ENCODE results near the gene CSTF3.
A peak's percentile ranks its signal among the peaks of the same experiment; 100 is the strongest.

The CSTF3 gene

DNA sequence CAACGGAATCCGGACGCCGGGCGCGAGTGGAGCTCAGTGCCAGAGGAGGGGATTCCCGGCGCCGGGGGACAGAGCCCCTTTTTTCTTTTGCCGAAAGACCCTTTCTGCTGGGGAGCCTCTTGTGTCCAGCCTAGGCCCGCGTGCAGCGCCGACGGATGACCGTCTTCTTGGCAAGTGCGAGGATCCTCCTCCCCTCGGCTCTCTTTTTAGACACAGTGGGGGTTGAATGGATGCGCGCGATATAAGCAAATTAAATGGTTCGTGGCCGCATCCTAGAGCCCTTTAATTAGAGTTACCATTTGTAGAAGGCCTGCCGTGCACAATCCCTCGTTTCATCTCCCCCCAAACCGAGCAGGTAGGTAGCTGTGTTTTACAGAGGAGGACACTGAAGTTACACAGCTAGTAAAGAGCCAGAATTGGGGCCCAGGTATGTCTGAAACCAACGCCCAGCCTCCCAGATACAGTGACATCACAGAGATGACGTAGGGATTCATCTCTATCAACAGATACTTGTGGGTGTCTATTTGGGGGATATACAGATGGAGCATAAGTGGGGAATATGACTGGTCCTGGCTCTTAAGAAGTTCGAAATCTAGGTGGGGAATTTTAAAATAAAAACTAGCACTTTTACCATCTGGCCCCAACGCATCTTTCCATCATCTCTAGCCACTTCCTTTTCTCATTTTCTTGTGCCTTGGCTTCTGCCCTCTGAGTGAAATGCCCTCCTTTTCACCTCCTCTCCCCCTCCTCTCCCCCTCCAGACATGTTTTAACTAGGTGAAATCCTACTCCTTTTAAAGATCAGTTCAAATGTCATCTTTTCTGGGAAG, 121.0 kb downstream of the CSTF3 start:
- DNase-seq = peak in 1 of 2 experiments; percentile 34

DNA sequence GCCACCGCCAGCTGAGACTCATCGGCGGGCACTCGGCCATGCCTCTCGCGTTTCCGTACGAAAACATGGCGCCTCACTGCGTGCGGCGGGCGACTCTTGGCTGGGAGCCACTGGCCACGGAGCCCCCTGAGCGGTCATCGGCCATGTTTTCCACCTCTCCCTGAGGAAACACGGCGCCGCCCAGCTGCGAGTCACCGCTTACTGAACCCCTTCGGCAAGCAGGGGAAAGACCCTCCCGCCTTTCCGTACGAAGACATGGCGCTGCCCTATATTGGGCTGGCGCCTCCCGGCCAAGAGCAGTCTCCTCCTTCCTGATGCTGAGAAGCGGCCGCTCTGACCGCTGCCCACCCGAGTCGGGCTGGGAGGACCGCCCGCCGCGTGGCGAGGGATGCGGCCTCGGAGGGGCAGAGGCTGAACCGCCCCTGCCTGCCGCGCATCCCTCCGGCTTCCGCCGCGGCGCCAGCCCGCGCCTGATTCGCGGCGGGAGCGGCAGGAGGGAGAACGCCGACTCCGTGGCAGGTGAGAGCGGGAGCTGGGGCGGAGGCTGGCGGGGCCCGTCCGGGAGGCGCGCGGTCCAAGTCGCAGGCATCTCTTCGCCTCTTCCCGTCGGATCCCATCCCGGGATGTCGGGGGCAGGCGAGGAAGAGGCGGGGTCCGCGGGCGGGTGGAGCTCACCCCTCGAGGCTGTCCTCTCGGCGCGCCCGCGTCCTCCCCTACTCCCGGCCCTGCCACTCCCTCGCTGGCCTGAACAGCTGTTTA, 121.8 kb downstream of the CSTF3 start, which contains the start of gene TCP11L1:
TSS of gene TCP11L1 (plus strand) at position 299 of the 759 bp plus-strand sequence. CDS start 4,202 bp downstream, outside the sequence.
- peak; percentile 92 to 93 for DNase-seq

DNA sequence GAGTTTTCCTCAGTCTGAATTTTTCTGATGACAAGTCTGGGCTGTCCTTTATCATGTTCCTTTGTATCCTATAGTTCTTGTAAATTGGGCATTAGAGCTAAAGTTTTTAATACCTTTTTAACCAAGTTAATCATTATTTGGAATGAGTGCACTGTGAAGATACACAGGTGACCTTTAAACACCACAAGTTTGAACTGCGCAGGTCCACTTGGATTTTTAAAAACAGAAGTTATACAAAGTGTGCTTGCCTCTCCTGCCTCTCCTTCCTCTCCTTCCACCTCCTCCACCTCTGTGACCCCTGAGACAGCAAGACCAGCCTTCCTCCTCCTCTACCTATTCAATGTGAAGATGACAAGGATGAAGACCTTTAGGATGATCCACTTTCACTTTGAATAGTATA, 126.3 kb downstream of the CSTF3 start:
- DNase-seq = no peak
